Measurements from ENCODE around the gene CDRT4. TPM values are rescaled to one million over a fixed set of nuclear protein-coding genes. Genes with fewer than 3 reads are reported as not detected.

CDRT4 gene
- total RNA-seq, 1 donor = 2.9 TPM

DNA sequence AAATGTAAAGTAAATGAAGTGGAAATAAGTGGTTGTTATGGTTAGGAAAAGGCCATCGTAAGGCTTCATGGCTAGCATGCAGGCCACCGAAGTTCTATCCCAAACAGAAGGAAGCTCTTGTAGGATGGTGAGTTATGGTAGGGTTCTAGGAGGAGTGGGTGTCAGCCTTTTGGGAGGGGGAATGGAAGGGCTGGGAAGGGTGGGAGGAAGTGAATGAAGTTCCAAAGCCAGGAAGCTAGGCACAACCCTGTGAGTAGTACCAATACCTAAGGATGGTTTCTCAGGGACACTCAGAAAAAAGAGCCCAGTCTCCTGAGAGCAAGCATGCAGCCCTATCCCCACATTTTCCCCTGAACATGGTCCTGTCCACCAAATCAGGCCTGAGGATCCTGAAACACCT lies 36.3 kb upstream of the CDRT4 start:
- no peak overlapping the region for H3K4me3 ChIP-seq (ENCODE audit: low read depth, low read length)
- DNase-seq (ENCODE audit: low read depth) = no peak
- TF ChIP-seq, protein P1, sequence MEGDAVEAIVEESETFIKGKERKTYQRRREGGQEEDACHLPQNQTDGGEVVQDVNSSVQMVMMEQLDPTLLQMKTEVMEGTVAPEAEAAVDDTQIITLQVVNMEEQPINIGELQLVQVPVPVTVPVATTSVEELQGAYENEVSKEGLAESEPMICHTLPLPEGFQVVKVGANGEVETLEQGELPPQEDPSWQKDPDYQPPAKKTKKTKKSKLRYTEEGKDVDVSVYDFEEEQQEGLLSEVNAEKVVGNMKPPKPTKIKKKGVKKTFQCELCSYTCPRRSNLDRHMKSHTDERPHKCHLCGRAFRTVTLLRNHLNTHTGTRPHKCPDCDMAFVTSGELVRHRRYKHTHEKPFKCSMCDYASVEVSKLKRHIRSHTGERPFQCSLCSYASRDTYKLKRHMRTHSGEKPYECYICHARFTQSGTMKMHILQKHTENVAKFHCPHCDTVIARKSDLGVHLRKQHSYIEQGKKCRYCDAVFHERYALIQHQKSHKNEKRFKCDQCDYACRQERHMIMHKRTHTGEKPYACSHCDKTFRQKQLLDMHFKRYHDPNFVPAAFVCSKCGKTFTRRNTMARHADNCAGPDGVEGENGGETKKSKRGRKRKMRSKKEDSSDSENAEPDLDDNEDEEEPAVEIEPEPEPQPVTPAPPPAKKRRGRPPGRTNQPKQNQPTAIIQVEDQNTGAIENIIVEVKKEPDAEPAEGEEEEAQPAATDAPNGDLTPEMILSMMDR (IDR thresholded peaks at IDR 0.05; ENCODE audit: insufficient read depth, low read length) = no peak

DNA sequence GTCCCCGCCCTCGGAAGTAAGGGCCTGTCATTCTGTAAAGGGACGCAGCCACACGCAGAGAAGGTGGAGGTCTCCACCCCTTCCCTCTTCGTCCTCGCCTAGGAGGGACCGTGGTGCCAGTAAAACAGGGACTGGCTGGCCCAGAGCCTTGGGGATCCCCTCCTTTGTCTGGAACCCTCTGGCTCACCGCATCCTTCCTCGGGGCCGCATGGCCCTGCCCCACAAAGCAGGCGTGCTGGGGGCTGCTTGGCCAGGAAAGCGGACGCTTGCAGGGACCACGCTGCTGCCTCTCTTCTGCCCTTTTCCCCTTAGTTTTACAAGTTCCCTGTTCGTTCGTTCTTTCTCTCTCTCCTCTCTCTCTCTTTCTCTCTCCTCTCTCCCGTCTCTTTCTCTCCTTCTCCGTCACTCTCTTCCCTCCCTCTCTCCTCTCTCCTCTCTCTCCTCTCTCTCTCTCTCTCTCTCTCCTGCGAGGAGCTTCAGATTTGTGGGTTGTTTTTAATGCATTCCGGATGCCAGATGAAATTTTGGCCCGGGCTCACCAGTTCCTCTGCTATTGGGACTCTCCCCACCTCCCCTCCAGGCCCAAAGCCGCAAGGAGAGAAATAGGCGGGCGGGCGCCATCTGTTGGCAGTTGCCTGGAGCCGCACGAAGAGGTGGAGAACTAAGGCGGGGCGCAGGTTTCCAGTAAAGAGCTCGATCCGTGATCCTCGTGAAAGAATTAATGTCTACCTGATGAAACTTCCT lies 35.1 kb upstream of the CDRT4 start:
- H3K4me3 ChIP-seq (ENCODE audit: low read depth, low read length) = peak overlapping the region; percentile 54
- DNase-seq (ENCODE audit: low read depth) = peak; percentile 98
- TF ChIP-seq, protein P1 (IDR thresholded peaks at IDR 0.05; ENCODE audit: insufficient read depth, low read length) = peak; percentile 90

DNA sequence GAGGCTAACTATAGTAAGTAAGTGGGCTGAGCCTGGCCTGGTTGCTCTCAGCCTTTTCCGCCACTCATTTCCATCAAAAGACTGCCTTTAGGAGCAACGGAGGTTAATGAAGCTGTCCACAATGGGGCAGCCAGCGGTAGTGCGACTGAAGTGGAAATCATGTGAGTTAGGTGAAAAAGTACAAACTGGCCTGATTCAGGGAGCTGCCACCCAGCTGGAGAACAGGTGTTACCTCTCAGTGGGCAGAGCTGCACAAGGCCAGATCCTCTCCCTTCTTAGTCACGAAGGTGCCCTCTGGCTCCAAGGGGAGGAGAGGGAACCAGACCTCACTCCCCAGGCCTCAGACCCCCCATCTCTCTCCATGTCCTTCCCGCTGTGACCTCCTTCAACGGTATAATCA lies 34.4 kb upstream of the CDRT4 start:
- no peak overlapping the region for H3K4me3 ChIP-seq (ENCODE audit: low read depth, low read length)
- no peak for DNase-seq (ENCODE audit: low read depth)
- TF ChIP-seq, protein P1 (IDR thresholded peaks at IDR 0.05; ENCODE audit: insufficient read depth, low read length) = no peak

DNA sequence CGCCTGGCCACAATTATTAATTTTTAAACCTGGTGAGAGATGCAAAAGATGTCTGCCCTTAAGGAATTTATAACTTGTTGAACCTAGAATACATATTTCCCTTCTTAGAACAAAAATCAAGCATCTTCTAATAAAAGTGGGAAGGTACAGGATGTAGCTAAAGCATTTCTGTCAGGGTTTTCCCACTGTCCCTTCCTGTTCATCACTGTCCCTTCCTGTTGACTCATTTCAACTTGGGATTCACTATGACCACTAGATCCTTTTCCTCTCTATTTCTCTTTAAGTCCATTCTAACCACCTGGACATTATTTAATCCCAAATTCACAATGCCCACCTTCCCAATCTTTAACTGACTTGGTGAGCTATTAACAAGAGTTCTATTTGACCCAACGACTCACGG lies 33.9 kb upstream of the CDRT4 start:
- TF ChIP-seq, protein P1 (IDR thresholded peaks at IDR 0.05; ENCODE audit: insufficient read depth, low read length) = no peak
- no peak overlapping the region for H3K4me3 ChIP-seq (ENCODE audit: low read depth, low read length)
- no peak for DNase-seq (ENCODE audit: low read depth)

DNA sequence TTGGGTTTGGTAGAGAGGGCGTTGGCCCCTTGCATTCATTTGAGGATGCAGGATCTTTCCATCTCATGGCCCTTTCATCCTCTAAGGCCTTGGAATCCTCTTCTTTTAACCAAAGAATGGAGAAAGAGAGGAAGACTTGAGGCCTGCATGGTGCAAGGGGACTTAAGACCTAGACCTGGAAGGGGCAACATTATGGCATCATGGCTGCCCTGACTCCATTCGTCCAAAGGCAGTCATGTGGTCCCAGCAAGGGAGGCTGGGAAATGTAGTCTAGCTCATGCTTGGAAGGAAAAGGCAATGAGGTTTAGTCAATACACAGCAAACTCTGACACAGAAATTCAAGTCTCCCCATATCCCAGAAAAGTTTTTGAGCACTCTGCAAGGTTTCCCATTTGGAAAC lies 30.7 kb upstream of the CDRT4 start:
- peak; percentile 16 for DNase-seq (ENCODE audit: low read depth)
- TF ChIP-seq, protein P1 (IDR thresholded peaks at IDR 0.05; ENCODE audit: insufficient read depth, low read length) = no peak

DNA sequence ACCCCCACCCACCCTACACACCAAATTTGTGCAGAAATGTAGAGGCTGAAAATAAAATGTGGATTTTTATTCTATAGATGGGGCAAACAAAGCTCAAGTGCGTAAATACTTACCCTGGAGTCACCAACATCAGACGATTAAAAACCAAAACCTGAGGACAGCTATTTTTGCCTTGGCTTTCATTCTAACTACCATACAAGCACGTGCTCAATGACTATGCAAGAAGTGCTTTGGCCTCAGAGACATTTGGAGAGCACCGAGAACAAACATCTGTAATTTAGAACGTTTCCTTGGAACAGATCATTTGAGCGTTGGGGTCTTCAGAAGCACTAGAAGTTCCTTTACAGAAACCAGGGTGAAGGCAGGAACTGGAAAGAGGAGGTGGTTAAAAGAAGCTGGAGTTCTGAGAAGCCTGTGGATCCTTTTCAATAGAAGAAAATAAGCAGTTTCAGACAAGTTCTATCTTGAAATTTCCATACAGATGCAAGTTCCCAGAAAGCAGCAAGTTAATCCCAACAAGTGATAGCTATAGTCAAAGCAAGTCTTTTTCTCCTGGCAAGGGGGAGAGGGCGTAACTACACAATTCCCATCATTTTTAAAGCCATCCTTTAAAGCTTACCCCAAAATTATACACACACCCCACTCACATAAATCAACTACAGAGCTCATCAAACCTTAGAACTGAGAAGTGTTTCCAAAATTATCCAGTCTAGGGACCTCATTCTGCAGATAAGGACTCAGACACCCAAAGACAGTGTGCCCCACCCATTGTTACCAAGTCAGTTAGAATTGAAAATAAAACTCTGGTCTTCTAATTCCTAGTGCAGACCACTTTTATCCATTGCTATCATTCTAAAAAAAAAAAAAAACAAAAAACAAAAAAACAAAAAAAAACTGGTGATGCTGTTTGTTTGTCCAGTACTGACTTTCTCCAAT lies 29.6 kb upstream of the CDRT4 start:
- H3K4me3 ChIP-seq (ENCODE audit: low read depth, low read length) = no peak overlapping the region
- TF ChIP-seq, protein P1 (IDR thresholded peaks at IDR 0.05; ENCODE audit: insufficient read depth, low read length) = no peak
- peak; percentile 10 for DNase-seq (ENCODE audit: low read depth)

More for the DNA sequence above, 30.7 kb upstream of the CDRT4 start:
- no peak overlapping the region for H3K4me3 ChIP-seq (ENCODE audit: low read depth, low read length)
